22Rv1 (cell line): Measurements from ENCODE around the gene SH3BGRL2.

Experiments used
- CTCF ChIP-seq: fragments of 450-650 bp; IDR thresholded peaks from 2 replicates; pipeline ENCODE4 v1.5.1; 2017; ENCODE audit warnings: mild to moderate bottlenecking
- ZFX ChIP-seq: fragments of 450-650 bp; IDR thresholded peaks from 2 replicates; pipeline ENCODE4 v1.6.1; 2017; ENCODE audit warnings: antibody characterized with exemption, borderline replicate concordance

DNA sequence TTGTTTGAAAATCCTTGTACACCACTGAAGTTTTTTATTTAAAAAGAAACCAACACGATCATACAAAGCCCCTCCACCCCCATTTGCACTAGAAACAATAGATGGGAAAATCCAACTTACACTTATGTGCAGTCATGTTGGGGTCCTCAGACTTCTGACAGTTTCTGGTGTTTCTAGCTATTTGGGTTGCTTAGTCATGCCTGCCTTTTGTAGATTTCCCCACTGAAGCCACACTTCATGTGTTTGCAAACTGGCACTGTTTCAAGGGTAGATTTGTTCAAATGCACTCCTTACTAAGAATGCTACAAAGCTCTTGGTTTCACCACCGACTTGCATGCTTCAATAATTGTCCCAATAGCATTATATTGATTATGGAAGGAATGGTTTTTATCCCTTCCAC, 1.5 kb downstream of the SH3BGRL2 start:
- TF ChIP-seq CTCF, result no peak
- TF ChIP-seq ZFX, result no peak
